Measurements from ENCODE around the gene TCIRG1.
"Not testable (repeated sequence)": the region's sequence is repeated elsewhere in the genome, so short reads cannot be mapped to it uniquely, and the experiment has no call there.

Gene TCIRG1, protein sequence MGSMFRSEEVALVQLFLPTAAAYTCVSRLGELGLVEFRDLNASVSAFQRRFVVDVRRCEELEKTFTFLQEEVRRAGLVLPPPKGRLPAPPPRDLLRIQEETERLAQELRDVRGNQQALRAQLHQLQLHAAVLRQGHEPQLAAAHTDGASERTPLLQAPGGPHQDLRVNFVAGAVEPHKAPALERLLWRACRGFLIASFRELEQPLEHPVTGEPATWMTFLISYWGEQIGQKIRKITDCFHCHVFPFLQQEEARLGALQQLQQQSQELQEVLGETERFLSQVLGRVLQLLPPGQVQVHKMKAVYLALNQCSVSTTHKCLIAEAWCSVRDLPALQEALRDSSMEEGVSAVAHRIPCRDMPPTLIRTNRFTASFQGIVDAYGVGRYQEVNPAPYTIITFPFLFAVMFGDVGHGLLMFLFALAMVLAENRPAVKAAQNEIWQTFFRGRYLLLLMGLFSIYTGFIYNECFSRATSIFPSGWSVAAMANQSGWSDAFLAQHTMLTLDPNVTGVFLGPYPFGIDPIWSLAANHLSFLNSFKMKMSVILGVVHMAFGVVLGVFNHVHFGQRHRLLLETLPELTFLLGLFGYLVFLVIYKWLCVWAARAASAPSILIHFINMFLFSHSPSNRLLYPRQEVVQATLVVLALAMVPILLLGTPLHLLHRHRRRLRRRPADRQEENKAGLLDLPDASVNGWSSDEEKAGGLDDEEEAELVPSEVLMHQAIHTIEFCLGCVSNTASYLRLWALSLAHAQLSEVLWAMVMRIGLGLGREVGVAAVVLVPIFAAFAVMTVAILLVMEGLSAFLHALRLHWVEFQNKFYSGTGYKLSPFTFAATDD
- 202 to 265 reads per million in 2 donors for total RNA-seq

DNA sequence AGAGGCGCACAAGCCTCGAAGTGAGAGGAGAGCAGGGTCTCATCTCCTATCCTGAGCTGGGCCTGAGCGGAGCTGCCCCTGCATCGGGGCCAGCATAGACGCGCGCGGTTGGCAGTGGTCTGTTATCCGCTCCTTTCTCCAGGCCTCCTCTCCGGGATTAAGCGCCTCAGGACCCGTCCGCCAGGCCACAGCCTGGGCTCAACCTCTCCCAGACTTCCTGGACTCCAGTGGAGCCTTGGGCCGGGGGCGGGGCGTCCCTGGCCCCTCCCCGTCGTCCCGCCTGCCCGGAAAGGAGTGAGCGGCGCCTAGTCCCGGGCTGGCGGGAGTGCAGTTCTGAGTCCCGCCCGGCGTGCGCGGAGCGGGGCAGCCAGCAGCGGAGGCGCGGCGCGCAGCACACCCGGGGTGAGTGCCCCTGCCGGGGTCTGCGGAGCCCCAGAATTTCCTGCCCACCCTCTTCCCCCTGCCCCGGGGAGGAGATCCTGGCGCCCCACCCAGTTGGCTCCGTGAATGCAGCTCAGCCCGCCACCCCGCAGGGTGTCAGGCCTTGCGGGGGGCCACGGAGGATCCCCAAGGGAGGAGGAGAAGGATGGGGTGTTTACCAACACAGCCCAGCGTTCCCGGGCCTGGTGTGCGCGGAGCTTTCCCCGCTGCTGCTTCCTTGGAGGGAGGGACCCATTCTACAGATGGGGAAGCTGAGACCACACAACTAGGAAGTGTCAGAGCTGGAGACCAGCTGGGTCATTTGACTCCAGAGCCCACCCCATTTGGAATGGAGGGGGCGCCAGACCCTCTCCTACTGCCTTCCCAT is at the start of gene TCIRG1:
TCIRG1 (plus strand) TSS at position 308 of the 808 bp plus-strand sequence. CDS start 2,247 bp downstream, outside the sequence.
- peak; percentile 43 for DNase-seq

DNA sequence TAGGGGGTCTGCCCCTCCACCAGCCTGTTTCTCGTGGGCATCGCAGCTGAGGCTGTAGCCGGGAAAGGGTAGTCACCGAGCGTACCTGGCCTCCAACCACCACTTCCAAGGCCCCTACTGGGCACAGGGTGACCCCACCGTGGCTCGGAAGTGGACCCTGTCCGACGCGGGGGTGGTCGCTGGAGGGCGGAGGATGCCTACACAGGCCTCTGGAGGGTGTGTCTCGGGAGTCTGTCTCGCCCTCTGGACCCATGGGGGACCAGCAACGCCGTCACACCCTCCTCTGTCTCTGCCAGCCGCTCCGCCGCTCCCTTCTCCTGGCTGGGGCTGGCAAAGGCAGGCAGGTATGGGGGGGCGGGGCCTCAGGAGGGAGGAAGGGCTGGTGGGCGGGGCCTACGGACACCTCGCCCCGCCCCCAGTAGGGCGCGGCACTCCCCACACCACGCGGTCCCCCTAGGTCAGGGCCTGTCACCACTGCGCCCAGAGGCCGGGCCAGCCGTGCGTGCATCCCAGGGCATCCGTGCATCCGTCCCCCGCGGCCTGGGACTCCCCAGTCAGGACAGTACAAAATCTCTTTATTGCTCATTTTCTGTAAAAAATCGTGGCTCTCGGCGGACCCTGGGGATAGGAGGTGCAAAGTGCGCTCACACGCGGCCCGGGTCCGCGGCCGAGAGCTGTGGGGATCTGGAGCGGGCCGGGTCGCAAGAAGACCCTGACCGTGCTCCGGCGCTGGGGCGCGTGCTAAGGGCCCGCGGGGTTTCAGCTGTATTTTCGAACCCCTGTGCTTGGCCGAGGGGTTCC is 48.1 kb upstream of the TCIRG1 start:
- not testable (repeated sequence) for DNase-seq

DNA sequence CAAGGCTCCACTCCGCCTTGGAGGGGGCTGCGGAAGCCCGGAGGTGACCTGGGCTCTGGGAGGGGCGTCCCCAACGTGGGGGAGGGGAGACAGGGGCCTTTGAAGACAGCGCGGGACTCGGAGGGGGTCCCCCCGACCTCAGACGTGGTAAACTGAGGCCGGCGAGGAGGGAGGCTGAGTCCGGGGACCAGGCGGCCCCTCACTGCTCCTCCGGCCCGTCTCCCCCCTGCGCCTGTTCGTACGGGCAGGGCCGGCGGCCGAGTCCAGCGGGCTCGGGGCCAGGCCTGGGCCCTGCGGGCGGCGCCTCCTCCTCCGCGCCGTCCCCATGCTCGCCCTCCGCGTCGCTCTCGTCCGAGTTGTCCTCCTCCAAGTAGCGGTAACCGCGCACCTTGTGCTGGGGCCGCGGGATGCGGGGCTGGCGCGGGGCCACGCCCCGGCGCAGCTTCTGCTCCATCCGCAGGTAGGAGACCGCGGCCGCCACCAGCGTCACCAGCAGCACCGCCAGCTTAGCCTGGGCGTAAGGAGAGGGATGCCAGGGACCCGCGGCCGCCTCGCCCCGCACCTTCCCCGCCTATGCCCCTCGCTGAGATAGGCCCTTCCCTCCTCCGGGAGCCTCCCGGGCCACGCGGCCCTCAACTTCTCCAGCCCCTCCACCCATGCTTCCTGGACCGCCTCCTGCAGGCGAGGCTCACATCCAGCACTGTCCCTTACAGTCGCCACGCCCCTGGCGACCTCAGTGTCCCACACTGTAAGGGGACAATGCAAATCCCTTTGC is 47.3 kb upstream of the TCIRG1 start:
- not testable (repeated sequence) for DNase-seq

DNA sequence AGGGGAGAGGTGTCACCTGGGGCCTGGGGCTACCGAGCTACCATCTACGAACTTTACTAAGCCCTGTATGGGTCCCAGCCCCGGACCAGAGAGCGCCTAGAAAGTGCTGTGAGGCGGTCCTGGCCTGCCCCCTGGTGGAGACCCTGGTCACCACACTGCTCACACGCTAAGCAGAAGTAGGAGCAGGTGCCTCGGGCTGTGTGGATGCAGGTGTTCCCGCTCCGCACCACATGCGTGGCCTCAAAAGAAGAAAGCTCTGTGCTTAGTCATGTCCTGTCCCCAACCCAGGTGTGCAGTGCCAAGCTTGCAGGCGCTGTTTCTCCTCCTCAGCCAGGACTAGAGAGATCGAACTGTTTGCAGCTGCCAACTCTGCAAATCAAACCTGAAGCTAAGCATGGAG is 45.0 kb upstream of the TCIRG1 start:
- not testable (repeated sequence) for DNase-seq

DNA sequence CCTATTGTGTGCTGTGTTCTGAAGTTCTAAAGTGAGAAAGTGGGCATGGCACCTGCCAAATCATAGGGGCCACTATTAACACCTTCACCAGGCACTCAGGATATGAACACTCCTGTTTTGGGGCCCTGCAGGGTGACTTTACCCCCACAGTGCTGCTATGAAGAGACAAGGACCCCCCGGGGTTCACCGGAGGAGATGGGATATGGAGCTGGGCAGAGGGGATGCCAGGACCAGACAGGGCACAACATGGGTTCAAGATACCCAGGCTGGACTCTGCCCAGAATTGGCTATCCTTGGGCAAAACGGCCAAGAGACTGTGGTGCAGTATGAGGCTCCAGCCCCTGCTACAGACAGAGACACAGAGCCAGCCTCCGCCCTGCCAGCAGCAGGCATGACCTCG is 44.4 kb upstream of the TCIRG1 start:
- DNase-seq: not testable (repeated sequence)

DNA sequence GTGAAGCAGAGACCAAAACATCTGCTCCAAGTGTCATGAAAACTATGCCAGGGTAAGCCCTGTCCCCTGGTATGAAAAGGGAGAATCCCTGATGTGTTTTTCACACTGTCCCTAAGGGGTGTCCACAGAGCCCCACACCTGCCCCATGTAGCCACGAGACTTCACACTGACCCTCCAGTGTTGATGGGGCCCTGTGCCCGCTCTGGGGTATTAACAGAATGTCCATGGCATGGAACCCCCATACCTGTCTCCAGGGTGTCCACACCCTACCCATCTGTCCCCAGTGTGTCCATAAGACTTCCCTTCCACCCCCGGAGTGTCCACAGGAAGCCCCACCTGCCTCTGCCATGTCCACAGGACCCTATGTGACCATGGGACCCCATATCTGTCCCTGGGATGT is 43.7 kb upstream of the TCIRG1 start:
- not testable (repeated sequence) for DNase-seq

DNA sequence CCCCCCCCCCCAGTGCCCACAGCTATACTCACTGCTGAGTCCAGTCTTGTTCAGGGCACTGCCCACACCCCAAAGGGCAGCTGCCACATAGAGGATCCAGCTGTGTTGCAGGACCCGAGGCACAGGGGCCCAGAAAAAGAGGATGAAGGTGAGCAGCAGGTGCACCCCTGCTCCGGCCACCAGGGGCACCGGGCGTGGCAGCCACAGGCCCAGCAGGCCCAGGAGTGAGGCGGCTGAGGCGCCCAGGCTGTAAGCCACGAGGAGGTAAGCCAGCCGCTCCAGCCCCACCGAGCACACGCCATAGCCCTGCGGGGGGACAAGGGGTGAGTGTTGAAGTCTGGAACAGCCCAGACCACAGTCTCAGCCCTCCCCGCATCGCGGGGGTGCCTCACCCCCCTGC is 43.2 kb upstream of the TCIRG1 start:
- not testable (repeated sequence) for DNase-seq

DNA sequence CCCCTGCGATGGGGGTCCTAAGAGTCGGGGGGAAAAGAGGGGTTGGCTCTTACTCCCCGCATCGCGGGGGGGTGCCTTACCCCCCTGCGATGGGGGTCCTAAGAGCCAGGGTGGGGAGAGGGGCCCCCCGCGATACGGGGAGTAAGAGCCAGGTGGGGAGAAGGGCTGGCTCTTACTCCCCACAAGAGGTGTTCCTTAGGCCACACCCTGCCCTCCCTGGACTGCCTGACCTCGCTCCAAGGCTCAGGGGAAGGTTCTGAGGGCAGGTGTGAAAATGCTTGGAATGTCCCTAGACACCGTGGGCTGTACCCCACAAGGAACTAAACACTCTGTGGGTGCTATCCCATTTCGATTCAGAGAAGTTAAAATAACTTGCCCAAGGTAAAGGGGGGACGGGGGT is 42.8 kb upstream of the TCIRG1 start:
- no peak for DNase-seq

DNA sequence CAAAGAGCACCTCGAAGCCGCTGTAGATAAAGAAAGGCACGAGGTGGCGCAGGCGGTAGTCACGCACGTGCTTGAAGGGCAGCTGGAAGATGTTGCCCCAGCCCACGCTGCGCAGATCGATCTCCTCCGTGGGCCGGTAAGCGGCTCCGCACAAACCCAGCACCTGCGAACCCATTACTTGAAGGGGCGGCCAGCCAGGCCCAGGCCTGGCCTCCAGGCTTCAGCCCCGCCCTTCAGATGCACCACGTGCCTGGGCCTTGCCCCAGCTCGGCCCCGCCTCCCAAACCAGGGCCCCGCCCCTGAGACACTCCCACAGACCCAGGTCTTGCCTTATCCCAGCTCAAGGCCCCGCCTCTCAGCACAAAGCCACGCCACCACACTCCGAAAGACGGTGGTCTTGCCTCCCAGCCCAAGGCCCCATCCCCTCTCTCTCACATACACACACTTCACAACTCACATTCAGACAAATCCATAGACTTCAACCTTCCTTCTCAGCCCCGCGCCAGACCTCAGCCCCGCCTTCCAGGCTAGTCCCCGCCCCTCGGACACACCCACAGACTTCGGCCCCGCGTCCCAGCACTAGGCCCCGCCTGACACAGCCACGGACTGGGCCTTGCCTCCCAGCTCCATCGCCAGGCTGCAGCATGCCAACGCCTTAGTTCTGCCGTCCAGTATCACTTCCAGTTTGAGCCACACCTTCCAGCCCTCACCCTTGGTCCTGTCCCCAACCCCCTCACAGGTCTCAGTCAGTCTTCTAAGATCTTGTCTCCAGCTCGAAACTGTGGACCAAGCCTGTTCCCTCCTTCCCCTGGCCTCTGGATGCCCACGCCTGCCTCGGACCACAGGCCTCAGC is 42.0 kb upstream of the TCIRG1 start:
- no peak for DNase-seq

DNA sequence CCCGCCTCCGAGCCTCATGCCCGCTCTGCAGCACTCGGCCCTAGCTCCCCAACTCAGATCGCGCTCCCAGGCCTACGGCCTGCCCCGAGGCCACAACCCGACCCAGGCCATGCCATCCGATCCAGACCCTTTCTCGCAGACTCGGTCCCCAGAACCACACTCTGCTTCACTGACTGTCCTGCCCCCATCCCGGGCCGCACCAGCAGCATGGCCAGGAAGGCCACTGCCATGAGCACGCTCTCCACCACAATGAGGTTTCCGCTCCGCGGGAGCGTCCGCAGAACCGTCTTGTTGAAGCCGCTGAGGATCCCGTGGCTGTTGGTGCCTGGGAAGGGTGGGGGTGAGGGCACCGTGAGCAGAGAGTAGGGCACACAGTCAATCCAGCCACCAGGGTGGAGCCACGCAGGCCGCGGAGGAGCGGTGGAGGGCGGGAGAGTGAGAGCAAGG is 41.3 kb upstream of the TCIRG1 start:
- no peak for DNase-seq

DNA sequence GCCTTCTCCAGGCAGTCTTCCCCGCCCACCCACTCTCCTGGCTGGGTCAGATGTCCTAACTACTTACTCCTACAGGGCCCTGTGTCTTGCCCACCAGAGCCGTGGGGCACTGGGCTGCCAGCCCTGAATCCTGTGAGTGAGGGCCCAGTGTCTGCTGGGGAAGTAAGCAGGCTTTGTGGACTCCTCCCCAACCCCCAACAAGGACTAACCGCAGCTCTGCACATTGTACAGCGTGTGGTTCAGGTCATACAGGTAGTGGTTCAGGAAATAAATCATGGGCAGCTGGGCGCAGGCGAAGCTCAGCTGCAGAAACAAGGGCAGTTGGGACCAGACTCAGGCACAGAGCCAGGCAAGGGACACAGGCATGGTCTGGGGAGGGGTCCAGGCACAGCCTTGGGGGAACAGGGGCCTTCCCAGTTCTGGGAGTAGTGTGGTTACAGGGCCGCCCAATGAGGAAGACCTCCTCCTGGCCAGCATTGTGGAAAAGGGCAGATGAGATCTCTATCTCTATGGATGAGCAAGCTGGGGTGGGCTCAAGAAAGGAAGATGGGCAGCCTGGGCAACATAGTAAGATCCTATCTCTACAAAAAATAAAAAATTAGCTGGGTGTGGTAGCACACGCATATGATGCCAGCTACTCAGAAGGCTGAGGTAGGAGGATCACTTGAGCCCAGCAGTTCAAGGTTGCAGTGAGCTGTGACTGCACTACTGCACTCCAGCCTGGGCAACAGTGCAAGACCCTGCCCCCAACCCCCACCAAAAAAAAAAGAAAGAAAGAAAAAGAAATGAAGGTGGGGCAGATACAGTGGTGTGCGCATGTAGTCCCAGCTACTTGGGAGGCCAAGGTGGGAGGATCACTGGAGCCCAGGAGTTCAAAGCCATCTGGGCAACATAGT is 40.4 kb upstream of the TCIRG1 start:
- no peak for DNase-seq

DNA sequence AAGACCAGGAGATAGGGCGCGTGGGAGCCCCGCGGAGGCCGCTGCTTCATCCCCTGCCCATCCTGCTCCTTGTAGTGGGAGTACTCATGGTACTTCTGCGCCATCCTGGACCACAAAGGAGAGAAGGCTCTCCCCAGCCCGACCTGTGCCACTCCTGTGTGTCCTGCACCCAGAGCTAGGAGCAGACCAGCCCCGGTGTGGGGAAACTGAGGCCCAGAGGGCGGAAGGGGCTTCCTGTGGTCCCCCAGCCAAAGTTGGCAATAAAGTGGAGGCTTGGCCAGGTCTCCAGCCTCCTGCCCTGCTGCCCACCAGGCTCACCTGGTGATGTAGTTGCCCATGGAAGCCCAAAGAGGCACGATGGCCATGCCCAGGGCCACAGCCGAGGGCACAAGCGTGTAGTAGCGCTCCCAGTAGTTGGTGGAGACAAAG is 39.6 kb upstream of the TCIRG1 start:
- DNase-seq: no peak

DNA sequence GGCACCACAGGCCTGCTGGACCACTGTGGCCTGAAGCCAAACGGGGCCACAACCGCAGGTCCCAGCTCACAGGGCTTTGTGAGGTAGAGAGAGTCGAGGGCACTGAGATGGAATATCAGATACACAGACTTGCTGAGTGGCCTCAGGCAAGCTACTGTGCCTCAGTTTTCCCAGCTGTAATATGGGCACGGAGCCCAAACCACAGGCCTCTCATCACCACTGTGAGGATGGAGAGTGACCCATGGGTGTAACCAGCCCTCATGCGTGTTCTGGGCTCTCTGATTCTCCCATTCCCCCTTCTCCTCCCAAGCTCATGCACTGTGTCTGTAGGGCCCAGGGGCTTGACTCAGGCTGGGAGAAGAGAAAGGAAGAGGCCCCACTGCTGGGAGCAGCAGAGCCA is 39.1 kb upstream of the TCIRG1 start:
- no peak for DNase-seq

DNA sequence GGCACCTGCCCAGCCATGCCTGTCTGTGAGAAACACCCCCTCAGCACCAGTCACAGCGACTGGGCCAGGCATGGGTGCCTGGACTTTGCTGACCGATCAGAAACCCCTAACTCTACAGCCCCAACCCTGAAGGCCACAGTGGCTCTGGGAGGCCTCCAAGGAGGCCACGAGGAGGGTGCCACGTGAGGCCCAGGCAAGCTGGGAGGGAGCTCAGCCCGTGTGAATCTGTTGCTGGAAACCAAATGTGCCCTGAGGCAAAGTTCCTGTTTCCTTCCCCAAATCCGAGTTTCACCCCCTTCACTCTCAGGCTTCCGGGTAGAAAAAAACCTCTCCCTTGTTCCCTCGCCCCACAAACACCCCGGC is 36.3 kb upstream of the TCIRG1 start:
- no peak for DNase-seq

DNA sequence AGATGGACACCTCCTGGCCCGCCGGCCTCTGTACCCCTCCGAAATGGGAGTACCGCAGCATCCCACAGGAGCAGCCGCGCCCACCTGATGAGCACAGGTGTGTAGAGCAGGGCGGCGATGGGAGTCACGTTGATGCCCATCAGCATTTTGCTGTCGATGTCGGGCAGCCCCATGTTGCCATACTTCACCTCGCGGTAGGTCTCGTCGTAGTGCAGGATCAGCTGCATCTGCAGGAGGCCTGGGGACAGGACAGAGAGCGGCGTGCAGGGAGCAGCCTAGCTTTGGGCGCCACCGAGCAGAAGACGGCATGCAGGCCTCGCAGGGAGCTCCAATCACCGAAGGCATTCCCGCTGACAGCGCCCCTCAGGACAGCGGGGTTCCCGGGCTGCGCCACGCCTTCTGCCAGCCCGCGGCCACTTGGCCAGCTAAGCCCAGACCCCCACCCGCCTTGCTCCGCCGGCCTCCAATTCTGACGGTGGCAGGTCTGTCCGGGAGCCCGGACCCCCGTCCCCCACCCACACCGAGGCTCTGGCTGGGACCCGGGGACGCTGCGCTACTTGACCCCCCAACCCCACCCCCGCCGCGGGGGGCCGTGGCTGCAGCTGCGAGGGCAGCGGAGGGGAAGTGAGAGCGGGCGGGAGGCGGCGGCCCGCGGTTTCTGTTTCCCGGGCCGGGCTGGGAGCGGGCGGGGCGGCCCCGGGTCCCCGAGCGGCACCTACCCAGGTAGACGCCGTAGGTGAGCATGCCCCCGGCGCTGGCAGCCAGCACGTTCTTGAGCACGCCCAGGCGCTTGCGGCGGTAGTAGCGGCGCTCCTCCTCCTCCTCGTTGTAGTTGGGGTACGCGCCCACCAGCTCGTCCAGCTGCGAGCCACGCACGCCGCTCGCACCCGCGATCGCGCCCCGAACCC is 35.6 kb upstream of the TCIRG1 start:
- no peak for DNase-seq

DNA sequence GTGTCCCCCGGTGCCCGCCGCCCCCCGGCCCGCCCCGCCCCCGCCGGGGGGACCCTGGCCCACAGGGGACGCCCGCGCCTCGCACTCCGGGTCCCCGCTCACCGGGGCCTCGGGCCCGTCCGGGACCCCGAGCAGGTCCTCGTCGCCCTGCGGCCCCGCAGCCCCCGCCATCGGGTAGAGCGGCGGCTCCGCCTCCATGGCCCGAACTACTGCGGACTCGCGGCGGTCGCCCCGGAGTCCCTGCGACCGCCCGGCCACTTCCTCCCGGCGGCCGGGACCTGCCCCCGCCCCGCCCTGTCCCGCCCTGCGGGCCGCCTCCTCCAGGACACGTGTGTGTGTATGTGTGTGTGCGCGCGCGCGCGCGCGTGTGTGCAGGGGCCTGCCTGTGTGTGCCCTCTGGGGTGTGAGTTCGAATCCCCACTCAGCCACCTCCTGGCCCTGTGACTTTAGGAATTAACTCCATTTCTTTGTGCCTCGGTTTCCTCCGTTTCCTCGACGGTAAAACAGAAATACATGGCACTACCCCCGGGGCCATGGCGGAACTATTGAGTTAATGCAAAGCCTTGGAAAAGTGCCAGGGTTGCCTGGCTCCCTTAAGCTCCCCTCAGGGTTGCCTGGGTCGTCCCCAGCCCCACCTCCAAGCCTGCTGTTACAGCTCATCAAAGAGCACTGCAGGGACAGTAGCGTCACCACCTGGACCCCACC is 34.8 kb upstream of the TCIRG1 start, which contains the start of gene UNC93B1:
UNC93B1 (minus strand) TSS at position 252 of the 705 bp plus-strand sequence; CDS start at position 198, 54 bp downstream.
- DNase-seq: peak; percentile 65
